IMR-90 (cell line): ENCODE measurements around the gene CCDC152. TPM values are rescaled to one million over a fixed set of nuclear protein-coding genes. Genes with fewer than 3 reads are reported as not detected.

Source experiments
- ATAC-seq: fragments of 200-7000 bp; cut with Tn5 transposase; 2 replicates; pipeline ENCODE4 v1.9.1; 2020; ENCODE audit warnings: low read depth, mild to moderate bottlenecking, moderate library complexity
- BruUV-seq: library from RNA; stranded (reverse); fragments of 400-500 nt; replicated peaks from 2 replicates; lab custom pipeline; 2021; lab: Mats Ljungman, UMichigan
- CTCF ChIA-PET: fragments of 300-600 bp; formaldehyde crosslinking; extraction: SDS; loops from one replicate; lab custom pipeline; 2021; ENCODE audit warnings: antibody characterized with exemption; lab: Yijun Ruan, JAX
- POLR2A ChIA-PET: fragments of 300-600 bp; sonication (Branson Sonifier 250); formaldehyde crosslinking; loops from one replicate; lab custom pipeline; 2022; ENCODE audit warnings: antibody characterized with exemption; ENCODE audit not compliant: unreplicated experiment; lab: Charles Lee
- DNase-seq: peaks from one replicate; pipeline ENCODE4 v3.0.0; 2013
- H2AFZ ChIP-seq: replicated peaks from 2 replicates; pipeline ENCODE3; 2013; ENCODE audit warnings: low read length, mild to moderate bottlenecking; ENCODE audit not compliant: poor library complexity
- H2AK5ac ChIP-seq: 2 replicates; pipeline ENCODE4 v1.6.1; 2013; ENCODE audit warnings: low read depth, low read length, inconsistent platforms
- H2AK9ac ChIP-seq: replicated peaks from 2 replicates; pipeline ENCODE3; 2013; ENCODE audit warnings: mild to moderate bottlenecking, low read depth, low read length, moderate library complexity; ENCODE audit not compliant: poor library complexity
- H2BK120ac ChIP-seq: 2 replicates; pipeline ENCODE4 v1.6.1; 2013; ENCODE audit warnings: low read depth, low read length, inconsistent platforms
- H2BK15ac ChIP-seq: 3 replicates; pipeline ENCODE4 v1.6.1; 2013; ENCODE audit warnings: low read depth, low read length, inconsistent platforms
- H2BK20ac ChIP-seq: 2 replicates; pipeline ENCODE4 v1.6.1; 2013; ENCODE audit warnings: low read depth, mild to moderate bottlenecking, inconsistent platforms, low read length, moderate library complexity
- H2BK5ac ChIP-seq: 2 replicates; pipeline ENCODE4 v1.6.1; 2013; ENCODE audit warnings: mild to moderate bottlenecking, low read depth, low read length, inconsistent platforms; ENCODE audit not compliant: poor library complexity, severe bottlenecking
- H3K14ac ChIP-seq: replicated peaks from 2 replicates; pipeline ENCODE4 v1.6.1; 2013; ENCODE audit warnings: low read depth, low read length, inconsistent platforms
- H3K18ac ChIP-seq: 2 replicates; pipeline ENCODE4 v1.6.1; 2013; ENCODE audit warnings: low read depth, low read length, control low read depth
- H3K23ac ChIP-seq: 2 replicates; pipeline ENCODE4 v1.6.1; 2013; ENCODE audit warnings: low read depth, low read length, inconsistent platforms
- H3K27ac ChIP-seq: 2 replicates; pipeline ENCODE4 v1.5.1; 2013; ENCODE audit warnings: mild to moderate bottlenecking, control low read depth, low read length; ENCODE audit not compliant: insufficient read depth
- H3K27me3 ChIP-seq: 2 replicates; pipeline ENCODE4 v1.6.1; 2013; ENCODE audit warnings: low read length; ENCODE audit not compliant: control insufficient read depth, insufficient read depth
- H3K36me3 ChIP-seq: 2 replicates; pipeline ENCODE4 v1.6.1; 2013; ENCODE audit warnings: low read length, mixed read lengths; ENCODE audit not compliant: control insufficient read depth, insufficient read depth
- H3K4ac ChIP-seq: 2 replicates; pipeline ENCODE4 v1.6.1; 2013; ENCODE audit warnings: low read depth, low read length, inconsistent platforms
- H3K4me1 ChIP-seq: 2 replicates; pipeline ENCODE4 v1.6.1; 2013; ENCODE audit warnings: low read length, mixed read lengths; ENCODE audit not compliant: control insufficient read depth, insufficient read depth
- H3K4me2 ChIP-seq: 2 replicates; pipeline ENCODE4 v1.6.1; 2013; ENCODE audit warnings: low read depth, mild to moderate bottlenecking, control low read depth, low read length, moderate library complexity
- H3K4me3 ChIP-seq: 2 replicates; pipeline ENCODE4 v1.5.1; 2013; ENCODE audit warnings: low read depth, mild to moderate bottlenecking, control low read depth, low read length, moderate library complexity; ENCODE audit not compliant: insufficient read depth
- H3K56ac ChIP-seq: 2 replicates; pipeline ENCODE4 v1.6.1; 2013; ENCODE audit warnings: low read length, inconsistent platforms; ENCODE audit not compliant: insufficient read depth; ENCODE audit errors: extremely low read depth
- H3K79me1 ChIP-seq, 2 experiments: 2 replicates each; pipeline ENCODE4 v1.6.1; 2013; ENCODE audit warnings: low read length in 2 of 2, inconsistent platforms in 1 of 2, low read depth in 1 of 2
- H3K9ac ChIP-seq: 2 replicates; pipeline ENCODE4 v1.6.1; 2013; ENCODE audit warnings: low read depth, low read length, control low read depth
- H3K9me1 ChIP-seq: 2 replicates; pipeline ENCODE4 v1.6.1; 2013; ENCODE audit warnings: low read length, inconsistent platforms; ENCODE audit not compliant: insufficient read depth
- H3K9me3 ChIP-seq: 2 replicates; pipeline ENCODE4 v1.6.1; 2013; ENCODE audit warnings: low read length; ENCODE audit not compliant: control insufficient read depth, insufficient read depth
- H4K20me1 ChIP-seq: 2 replicates; pipeline ENCODE4 v1.6.1; 2013; ENCODE audit warnings: low read length, inconsistent platforms; ENCODE audit not compliant: insufficient read depth
- H4K5ac ChIP-seq: 2 replicates; pipeline ENCODE4 v1.6.1; 2013; ENCODE audit warnings: mild to moderate bottlenecking, low read depth, low read length, control low read depth
- H4K8ac ChIP-seq, 2 experiments: 2 replicates each; pipeline ENCODE4 v1.6.1; 2013; ENCODE audit warnings: low read depth in 2 of 2, low read length in 2 of 2, control low read depth in 1 of 2, inconsistent platforms in 1 of 2
- H4K91ac ChIP-seq: 2 replicates; pipeline ENCODE4 v1.6.1; 2013; ENCODE audit warnings: low read depth, low read length, inconsistent platforms; ENCODE audit not compliant: insufficient read depth
- BHLHE40 ChIP-seq: fragments of 150-350 bp; IDR thresholded peaks from 2 replicates; pipeline ENCODE4 v1.6.1; 2016; ENCODE audit warnings: mild to moderate bottlenecking, low read depth, low read length
- CEBPB ChIP-seq: IDR thresholded peaks from 2 replicates; pipeline ENCODE4 v1.6.1; 2012; ENCODE audit warnings: low read depth, low read length, improper control_type of control experiment
- CHD1 ChIP-seq: IDR thresholded peaks from 2 replicates; pipeline ENCODE4 v1.6.1; 2012; ENCODE audit warnings: low read depth, low read length, improper control_type of control experiment
- CTCF ChIP-seq: conservative IDR thresholded peaks from 2 replicates; pipeline ENCODE4 v1.5.1; 2012; ENCODE audit warnings: mild to moderate bottlenecking, low read depth, low read length, improper control_type of control experiment
- ELK1 ChIP-seq: fragments of 150-350 bp; IDR thresholded peaks from 2 replicates; pipeline ENCODE4 v1.6.1; 2016; ENCODE audit warnings: low read depth, mild to moderate bottlenecking, low read length, moderate library complexity, borderline replicate concordance
- FOS ChIP-seq: fragments of 150-350 bp; IDR thresholded peaks from 2 replicates; pipeline ENCODE4 v1.6.1; 2016; ENCODE audit warnings: low read depth, low read length
- MAFK ChIP-seq: IDR thresholded peaks from 2 replicates; pipeline ENCODE4 v1.6.1; 2012; ENCODE audit warnings: low read depth, low read length, improper control_type of control experiment
- MAZ ChIP-seq: IDR thresholded peaks from 2 replicates; pipeline ENCODE4 v1.6.1; 2012; ENCODE audit warnings: low read depth, mild to moderate bottlenecking, low read length, improper control_type of control experiment, moderate library complexity, borderline replicate concordance
- MXI1 ChIP-seq: IDR thresholded peaks from 2 replicates; pipeline ENCODE4 v1.6.1; 2012; ENCODE audit warnings: low read depth, mild to moderate bottlenecking, low read length, moderate library complexity, borderline replicate concordance
- NFE2L2 ChIP-seq: fragments of 150-350 bp; IDR thresholded peaks from 2 replicates; pipeline ENCODE4 v1.6.1; 2016; ENCODE audit warnings: low read depth, mild to moderate bottlenecking, low read length
- POLR2A ChIP-seq: IDR thresholded peaks from 2 replicates; pipeline ENCODE4 v1.6.1; 2012; ENCODE audit warnings: mild to moderate bottlenecking, low read depth, low read length
- RAD21 ChIP-seq: IDR thresholded peaks from 2 replicates; pipeline ENCODE4 v1.6.1; 2012; ENCODE audit warnings: low read length, improper control_type of control experiment
- RCOR1 ChIP-seq: IDR thresholded peaks from 2 replicates; pipeline ENCODE4 v1.6.1; 2012; ENCODE audit warnings: mild to moderate bottlenecking, low read length, improper control_type of control experiment; ENCODE audit not compliant: insufficient replicate concordance
- RFX5 ChIP-seq: IDR thresholded peaks from 2 replicates; pipeline ENCODE4 v1.8.0; 2012; ENCODE audit warnings: low read depth, mild to moderate bottlenecking, low read length, moderate library complexity
- SMC3 ChIP-seq: fragments of 150-350 bp; IDR thresholded peaks from 2 replicates; pipeline ENCODE4 v1.6.1; 2016; ENCODE audit warnings: low read depth, mild to moderate bottlenecking, antibody characterized with exemption, low read length, moderate library complexity
- USF2 ChIP-seq: fragments of 150-350 bp; IDR thresholded peaks from 2 replicates; pipeline ENCODE4 v1.6.1; 2017; ENCODE audit warnings: mild to moderate bottlenecking, antibody characterized with exemption, low read length, low read depth
- WGBS, 2 experiments: methylation state at CpG; one replicate each; pipeline versions ENCODE4 v1.1.5 to v1.1.7; 2013; ENCODE audit warnings: missing lambda C conversion rate in 2 of 2; ENCODE audit not compliant: insufficient read length in 1 of 2; ENCODE audit errors: extremely low coverage in 2 of 2; 5-methylcytosine and 5-hydroxymethylcytosine counted together
- dilution Hi-C: fragments of 300-500 bp; cut with HindIII; formaldehyde crosslinking; loops from one replicate; pipeline ENCODE4 v1.14.3; 2018; ENCODE audit warnings: low sequenced_read_pairs; ENCODE audit not compliant: unreplicated experiment
- in situ Hi-C: fragments of 300-500 bp; cut with MboI; formaldehyde crosslinking; loops from 3 replicates; pipeline ENCODE4 v1.14.3; 2019; ENCODE audit warnings: low sequenced_read_pairs, inconsistent platforms, mixed read lengths
- intact Hi-C: fragments of 100-400 bp; cut with micrococcal nuclease; formaldehyde crosslinking; loops from 2 replicates; pipeline ENCODE4 v1.10.0; 2022
- polyA plus RNA-seq, 3 experiments: library from polyadenylated mRNA; depleted of rRNA; stranded (reverse); fragments of >200 nt; gene quantifications; 2 replicates each; pipeline ENCODE4 v1.2.3, GENCODE V29; 2012; ENCODE audit warnings: low replicate concordance in 1 of 3
- total RNA-seq: library from RNA; depleted of rRNA; stranded (reverse); fragments of >200 nt; gene quantifications from 2 replicates; pipeline ENCODE4 v1.2.3, GENCODE V29; 2012

CCDC152 gene
- total and polyA plus RNA-seq, 2 of the 4 experiments (the other 2 are of a cell fraction): 0.87 to 0.90 TPM

GRCh38 chr5:42813533-42813932, 56.9 kb downstream of the CCDC152 start:
- Histone ChIP-seq H2BK15ac (no peak overlapping the region), H3K9ac (no peak overlapping the region), H3K18ac (no peak overlapping the region), H2AK9ac (no peak overlapping the region), H2AK5ac (no peak overlapping the region), H3K4me3 (no peak overlapping the region), H3K4me1 (no peaks in the 10 kb centered on the region), H3K27ac (no peak overlapping the region), H4K8ac (no peak overlapping the region), H2BK5ac (no peak overlapping the region), H2BK120ac (no peak overlapping the region), H4K20me1 (no peaks in the 10 kb centered on the region), H3K79me1 (no peaks in the 10 kb centered on the region), H3K36me3 (no peaks in the 10 kb centered on the region), H3K9me3 (no peaks in the 10 kb centered on the region), H2BK20ac (no peak overlapping the region), H4K5ac (no peak overlapping the region), H3K27me3 (no peaks in the 10 kb centered on the region), H2AFZ (no peak overlapping the region), H3K4me2 (no peak overlapping the region), H3K23ac (no peak overlapping the region), H4K91ac (no peak overlapping the region), H3K4ac (no peak overlapping the region), H3K9me1 (no peaks in the 10 kb centered on the region), H3K14ac (no peak overlapping the region), H3K56ac (no peak overlapping the region)
- WGBS, 2 experiments: 78% methylated on average over 7 of the region's 19 CpGs; no CpG with 5 or more reads in 1 of the 2 experiments
- dilution Hi-C loops (no loop called here), intact Hi-C loops (no loop called here), in situ Hi-C loops (no loop called here)
- DNase-seq (no peak), ATAC-seq (no peak)
- no TSS peak for BruUV-seq
- ChIA-PET CTCF (no interaction called here), POLR2A (no interaction called here)
- TF ChIP-seq RCOR1 (no peak), ELK1 (no peak), SMC3 (no peak), MAZ (no peak), CTCF (no peak), POLR2A (no peak), FOS (no peak), BHLHE40 (no peak), MAFK (no peak), CEBPB (no peak), RFX5 (no peak), MXI1 (no peak), CHD1 (no peak), RAD21 (no peak), NFE2L2 (no peak), USF2 (no peak)
